AG04449 (cell line): ENCODE data around the gene PCDHB13.
A peak's percentile ranks its signal among the peaks of the same experiment; 100 is the strongest.
"Not testable (repeated sequence)": the region's sequence is repeated elsewhere in the genome, so short reads cannot be mapped to it uniquely, and the experiment has no call there.

Experiments used
- CTCF ChIA-PET: fragments of 350-600 bp; formaldehyde crosslinking; extraction: SDS; loops from one replicate; lab custom pipeline; 2021; ENCODE audit warnings: antibody characterized with exemption; lab: Yijun Ruan, JAX
- POLR2A ChIA-PET: fragments of 400-600, 350-600 bp; formaldehyde crosslinking; extraction: SDS; loops from one replicate; lab custom pipeline; 2020; ENCODE audit warnings: antibody characterized with exemption, inconsistent platforms; lab: Yijun Ruan, JAX
- DNase-seq: peaks from one replicate; pipeline ENCODE4 v3.0.0-alpha.2; 2010; ENCODE audit warnings: low read depth, low spot score
- H3K4me3 ChIP-seq: 2 replicates; pipeline ENCODE4 v1.5.1; 2011; ENCODE audit warnings: low read depth, mild to moderate bottlenecking, control low read depth, low read length
- CTCF ChIP-seq: IDR thresholded peaks from one replicate; pipeline ENCODE4 v1.5.1; 2011; ENCODE audit warnings: mild to moderate bottlenecking, moderate library complexity, low read length, control low read depth, inconsistent platforms; ENCODE audit not compliant: insufficient read depth; ENCODE audit errors: missing control alignments

Gene PCDHB13

GRCh38 chr5:141223112-141223783 lies 9.5 kb downstream of the PCDHB13 start, which contains the start of gene PCDHB14:
TSS of gene PCDHB14 (plus strand) at chr5:141223343. CDS start at chr5:141223506, 163 bp downstream.
- CTCF ChIA-PET, result interaction anchor here (0.7 to 3.3 kb wide), 11 partner anchors 14 to 343 kb away, joined by 3 to 57 read pairs (median 4); partner anchors contain the start of genes PCDHB12, PCDHGA2 and PCDHGA6
- peak within 1 kb of the TSS; percentile 33 for H3K4me3 ChIP-seq
- TF ChIP-seq CTCF, result no peak
- DNase-seq, result no peak
- POLR2A ChIA-PET, result interaction anchor here (0.6 kb wide), 1 partner anchor 341 kb away, joined by 4 read pairs; no protein-coding TSS in a partner anchor

- POLR2A ChIA-PET, DNase-seq, H3K4me3 ChIP-seq: not testable (repeated sequence)
- CTCF ChIA-PET, result interaction anchor here (3.3 kb wide), 1 partner anchor 338 kb away, joined by 57 read pairs; no protein-coding TSS in a partner anchor
Measured at GRCh38 chr5:141224844-141225243, 11.1 kb downstream of the PCDHB13 start.

- H3K4me3 ChIP-seq, POLR2A ChIA-PET, DNase-seq: not testable (repeated sequence)
- CTCF ChIA-PET, result interaction anchor here (2.3 kb wide), 1 partner anchor 339 kb away, joined by 9 read pairs; no protein-coding TSS in a partner anchor
Measured at GRCh38 chr5:141225421-141225820, 11.7 kb downstream of the PCDHB13 start.

- ChIA-PET CTCF (interaction anchor here (0.9 to 1.1 kb wide), 3 partner anchors 140 to 330 kb away, joined by 3 to 4 read pairs (median 4); partner anchors contain the start of gene PCDHGA6), POLR2A (no interaction called here)
- no peak for TF ChIP-seq CTCF
- DNase-seq, result no peak
- H3K4me3 ChIP-seq, result peak overlapping the region; percentile 24
Measured at GRCh38 chr5:141234109-141234667, 20.5 kb downstream of the PCDHB13 start.

GRCh38 chr5:141235922-141236321 lies 22.2 kb downstream of the PCDHB13 start:
- H3K4me3 ChIP-seq, DNase-seq, CTCF ChIA-PET, POLR2A ChIA-PET: not testable (repeated sequence)

- ChIA-PET POLR2A (no interaction called here), CTCF (no interaction called here)
- no peak for TF ChIP-seq CTCF
- no peak overlapping the region for H3K4me3 ChIP-seq
- no peak for DNase-seq
Measured at GRCh38 chr5:141236516-141237313, 23.0 kb downstream of the PCDHB13 start.

- DNase-seq, result no peak
- POLR2A ChIA-PET, result no interaction called here
- H3K4me3 ChIP-seq, result no peak overlapping the region
- no peak for TF ChIP-seq CTCF
- CTCF ChIA-PET, result no interaction called here
Measured at GRCh38 chr5:141241496-141241895, 27.8 kb downstream of the PCDHB13 start.
